HEK293 (cell line): Measurements from ENCODE around the gene CENPI.

Experiments
- CTCF ChIA-PET: fragments of 350-600 bp; formaldehyde crosslinking; extraction: SDS; loops from one replicate; lab custom pipeline; 2021; ENCODE audit warnings: antibody characterized with exemption; lab: Yijun Ruan, JAX
- POLR2A ChIA-PET: fragments of 300-600 bp; formaldehyde crosslinking; extraction: SDS; loops from one replicate; lab custom pipeline; 2020; ENCODE audit warnings: antibody characterized with exemption, inconsistent platforms; lab: Yijun Ruan, JAX
- H3K27ac ChIP-seq: fragments of 200-500 bp; sonication (Bioruptor generic); 2 replicates; pipeline ENCODE4 v1.5.1; 2014; ENCODE audit warnings: low read depth, low read length, control low read depth, inconsistent platforms; ENCODE audit errors: extremely low read depth
- H3K36me3 ChIP-seq, 2 experiments: fragments of 200-500 bp in 1 of 2; sonication (Bioruptor generic) in 1 of 2; 1 replicate in 1 of 2; 2 replicates in 1 of 2; pipeline ENCODE4 v1.5.1; 2014 to 2017; ENCODE audit warnings: inconsistent platforms in 2 of 2, low read length in 2 of 2; ENCODE audit not compliant: control insufficient read depth in 2 of 2, insufficient read depth in 1 of 2
- H3K4me1 ChIP-seq: fragments of 200-500 bp; sonication (Bioruptor generic); 2 replicates; pipeline ENCODE4 v1.5.1; 2014; ENCODE audit warnings: mild to moderate bottlenecking, low read length, inconsistent platforms; ENCODE audit not compliant: control insufficient read depth, insufficient read depth
- H3K4me3 ChIP-seq: 2 replicates; pipeline ENCODE4 v1.5.1; 2011; ENCODE audit warnings: low read depth, mild to moderate bottlenecking, control low read depth, low read length, moderate library complexity
- H3K9me3 ChIP-seq: fragments of 200-500 bp; sonication (Bioruptor generic); 2 replicates; pipeline ENCODE4 v1.5.1; 2014; ENCODE audit warnings: low read depth, low read length, inconsistent platforms; ENCODE audit not compliant: control insufficient read depth, insufficient read depth
- KLF10 ChIP-seq: fragments of 450-650 bp; IDR thresholded peaks from 2 replicates; pipeline ENCODE4 v1.5.1; 2018; ENCODE audit warnings: missing biosample characterization, mild to moderate bottlenecking, missing genetic modification characterization
- PBX3 ChIP-seq: sonication (generic); formaldehyde crosslinking; IDR thresholded peaks from 2 replicates; pipeline ENCODE4 v1.8.1; 2022; ENCODE audit warnings: mild to moderate bottlenecking, moderate library complexity, missing genetic modification reagents
- PRDM2 ChIP-seq: fragments of 450-650 bp; formaldehyde crosslinking; IDR thresholded peaks from 2 replicates; pipeline ENCODE4 v1.5.1; 2016; ENCODE audit warnings: missing biosample characterization, missing genetic modification characterization, borderline replicate concordance
- ZBTB11 ChIP-seq: fragments of 450-650 bp; formaldehyde crosslinking; conservative IDR thresholded peaks from 2 replicates; pipeline ENCODE4 v1.5.1; 2016; ENCODE audit warnings: low read depth, missing biosample characterization, missing genetic modification characterization
- ZFP41 ChIP-seq: fragments of 450-650 bp; formaldehyde crosslinking; IDR thresholded peaks from 2 replicates; pipeline ENCODE4 v1.5.1; 2016; ENCODE audit warnings: missing biosample characterization, missing genetic modification characterization, borderline replicate concordance
- ZNF138 ChIP-seq: fragments of 450-650 bp; formaldehyde crosslinking; IDR thresholded peaks from 2 replicates; pipeline ENCODE4 v1.5.1; 2016; ENCODE audit warnings: missing biosample characterization, missing genetic modification characterization, borderline replicate concordance
- ZNF324 ChIP-seq: fragments of 450-650 bp; formaldehyde crosslinking; IDR thresholded peaks from 2 replicates; pipeline ENCODE4 v1.5.1; 2016; ENCODE audit warnings: missing biosample characterization, missing genetic modification characterization
- ZNF394 ChIP-seq: fragments of 450-650 bp; formaldehyde crosslinking; IDR thresholded peaks from 2 replicates; pipeline ENCODE4 v1.5.1; 2016; ENCODE audit warnings: missing biosample characterization, missing genetic modification characterization, mild to moderate bottlenecking, moderate library complexity, borderline replicate concordance
- ZNF426 ChIP-seq: fragments of 450-650 bp; formaldehyde crosslinking; IDR thresholded peaks from 2 replicates; pipeline ENCODE4 v1.5.1; 2017; ENCODE audit warnings: missing biosample characterization, missing genetic modification characterization, mild to moderate bottlenecking, inconsistent platforms, moderate library complexity
- ZNF560 ChIP-seq: fragments of 450-650 bp; formaldehyde crosslinking; IDR thresholded peaks from 2 replicates; pipeline ENCODE4 v1.5.1; 2017; ENCODE audit warnings: missing biosample characterization, missing genetic modification characterization, borderline replicate concordance
- ZNF639 ChIP-seq: fragments of 450-650 bp; formaldehyde crosslinking; IDR thresholded peaks from 2 replicates; pipeline ENCODE4 v1.5.1; 2016; ENCODE audit warnings: missing biosample characterization, missing genetic modification characterization
- ZNF777 ChIP-seq: fragments of 450-650 bp; formaldehyde crosslinking; IDR thresholded peaks from 2 replicates; pipeline ENCODE4 v1.5.1; 2017; ENCODE audit warnings: missing biosample characterization, missing genetic modification characterization, borderline replicate concordance
- ZNF792 ChIP-seq: fragments of 450-650 bp; formaldehyde crosslinking; IDR thresholded peaks from 2 replicates; pipeline ENCODE4 v1.5.1; 2016; ENCODE audit warnings: missing biosample characterization, missing genetic modification characterization
- ZSCAN30 ChIP-seq: fragments of 450-650 bp; IDR thresholded peaks from 2 replicates; pipeline ENCODE4 v1.5.1; 2018; ENCODE audit warnings: missing biosample characterization, mild to moderate bottlenecking, missing genetic modification characterization, moderate library complexity
- ZXDB ChIP-seq: fragments of 450-650 bp; formaldehyde crosslinking; IDR thresholded peaks from 2 replicates; pipeline ENCODE4 v1.5.1; 2016; ENCODE audit warnings: missing biosample characterization, missing genetic modification characterization

CENPI gene

GRCh38 chrX:101136235-101136634, 38.2 kb downstream of the CENPI start:
- H3K36me3 ChIP-seq = peaks cover 38 to 57% of the 10 kb centered on the region in 2 experiments
- H3K4me1 ChIP-seq = no peaks in the 10 kb centered on the region
- H3K4me3 ChIP-seq = no peak overlapping the region
- H3K27ac ChIP-seq = no peak overlapping the region
- CTCF ChIA-PET = interaction anchor here (0.6 kb wide), 1 partner anchor 668 kb away, joined by 3 read pairs; no protein-coding TSS in a partner anchor
- POLR2A ChIA-PET = no interaction called here
- H3K9me3 ChIP-seq = no peaks in the 10 kb centered on the region
- no peak for TF ChIP-seq ZNF426 (tag by site-specific recombination)
- TF ChIP-seq PBX3 (CRISPR knock-in tag) = no peak
- TF ChIP-seq ZBTB11 = no peak
- no peak for TF ChIP-seq ZNF138 (tag by site-specific recombination)
- no peak for TF ChIP-seq ZNF777
- TF ChIP-seq ZNF639 (tag by site-specific recombination) = no peak
- no peak for TF ChIP-seq ZNF394 (tag by site-specific recombination)
- no peak for TF ChIP-seq PRDM2
- TF ChIP-seq ZXDB (tag by site-specific recombination) = no peak
- no peak for TF ChIP-seq ZSCAN30 (tag by site-specific recombination)
- TF ChIP-seq ZNF560 = no peak
- TF ChIP-seq ZNF792 (tag by site-specific recombination) = no peak
- TF ChIP-seq ZFP41 = no peak
- TF ChIP-seq ZNF324 (tag by site-specific recombination) = no peak
- TF ChIP-seq KLF10 (tag by site-specific recombination) = no peak
